ENCODE measurements around the gene WDFY2.

WDFY2 gene

DNA sequence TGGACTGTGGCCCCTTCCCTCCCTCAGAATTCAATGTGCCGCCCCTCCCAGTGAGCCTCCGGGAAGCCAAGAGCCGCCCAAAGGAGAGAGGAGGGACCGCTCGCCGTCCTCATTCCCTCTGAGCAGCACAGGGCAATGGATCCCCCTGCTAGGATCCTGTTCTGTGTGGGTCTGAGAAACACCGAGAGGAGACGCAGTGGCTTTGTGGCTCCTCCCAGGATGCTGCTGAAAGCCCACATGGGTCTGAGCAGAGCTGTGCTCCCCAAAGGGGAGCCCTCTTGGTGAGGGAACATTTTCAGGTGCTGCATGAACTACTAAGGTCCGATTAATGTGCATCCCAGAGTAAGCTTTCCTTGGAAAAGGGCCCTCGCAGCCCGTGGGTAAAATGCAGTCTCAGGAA, 189.3 kb downstream of the WDFY2 start:
- no peak overlapping the region for H3K23ac ChIP-seq (ENCODE audit: low read depth, low read length, poor library complexity)
- no CpG with 5 or more reads among the region's 11 CpGs for WGBS, 2 donors (ENCODE audit: extremely low coverage in 2 of 2, insufficient read length in 2 of 2, insufficient replicate concordance in 1 of 2)
- DNase-seq (ENCODE audit: low spot score): no peak

DNA sequence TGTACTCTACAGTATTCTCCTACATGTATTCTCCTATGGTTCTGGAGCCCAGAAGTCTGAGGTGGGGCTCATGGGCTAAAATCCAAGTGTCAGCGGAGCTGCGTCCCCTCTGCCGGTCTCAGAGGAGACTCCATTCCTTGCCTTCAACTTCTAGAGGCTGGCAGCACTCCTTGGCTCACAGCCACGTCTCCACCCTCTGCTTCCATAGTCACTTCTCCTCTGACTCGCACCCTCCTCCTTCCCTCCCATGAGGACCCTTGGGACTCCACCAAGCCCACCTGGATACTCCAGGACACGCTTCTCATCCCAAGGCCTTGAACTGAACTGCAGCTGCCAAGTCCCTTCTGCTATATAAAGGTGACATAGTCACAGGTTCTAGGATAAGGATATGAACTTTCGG, 191.9 kb downstream of the WDFY2 start:
- H2BK5ac ChIP-seq (ENCODE audit: low read length): no peak overlapping the region
- no peak overlapping the region for H2BK15ac ChIP-seq (ENCODE audit: low read length)
- peaks cover 0 to 8% of the 10 kb centered on the region in 2 donors for H3K4me1 ChIP-seq (ENCODE audit: control insufficient read depth in 2 of 2, insufficient read depth in 1 of 2, low read depth in 1 of 2, low read length in 2 of 2)
- H3K4me3 ChIP-seq (ENCODE audit: low read length in 2 of 2): no peak overlapping the region
- no peak overlapping the region for H2BK12ac ChIP-seq (ENCODE audit: low read length)
- no peak overlapping the region for H4K91ac ChIP-seq (ENCODE audit: low read depth, low read length, poor library complexity)
- H3K23ac ChIP-seq (ENCODE audit: low read depth, low read length, poor library complexity): no peak overlapping the region
- no peaks in the 10 kb centered on the region for H3K36me3 ChIP-seq (replicated peaks in 1 of 2; ENCODE audit: control insufficient read depth in 2 of 2, insufficient read depth in 2 of 2, low read length in 2 of 2)
- no peaks in the 10 kb centered on the region for H3K27me3 ChIP-seq (ENCODE audit: control insufficient read depth in 3 of 3, insufficient read depth in 3 of 3, low read depth in 1 of 3, low read length in 3 of 3)
- no peak overlapping the region for H3K4me2 ChIP-seq (ENCODE audit: insufficient read depth, low read length, poor library complexity, severe bottlenecking)
- H3K14ac ChIP-seq (ENCODE audit: low read length): no peak overlapping the region
- H3K9me3 ChIP-seq (replicated peaks in 1 of 2; ENCODE audit: control insufficient read depth in 2 of 2, insufficient read depth in 1 of 2, low read depth in 1 of 2, low read length in 2 of 2): no peaks in the 10 kb centered on the region
- no CpG with 5 or more reads among the region's 7 CpGs for WGBS, 2 donors (ENCODE audit: extremely low coverage in 2 of 2, insufficient read length in 2 of 2, insufficient replicate concordance in 1 of 2)
- no peak overlapping the region for H3K9ac ChIP-seq (ENCODE audit: low read depth, low read length, poor library complexity)
- no peak overlapping the region for H2BK120ac ChIP-seq (ENCODE audit: low read depth, low read length)
- H2AFZ ChIP-seq (ENCODE audit: low read length): no peak overlapping the region
- no peak for DNase-seq (ENCODE audit: low spot score)
- H4K8ac ChIP-seq (ENCODE audit: low read depth, low read length): no peak overlapping the region
- no peaks in the 10 kb centered on the region for H3K79me1 ChIP-seq (ENCODE audit: low read depth, low read length)
- no peak overlapping the region for H3K4ac ChIP-seq (ENCODE audit: low read length)
- H3K27ac ChIP-seq (replicated peaks; ENCODE audit: low read length): no peak overlapping the region
- H3K18ac ChIP-seq (ENCODE audit: low read length): no peak overlapping the region
- H2AK5ac ChIP-seq (ENCODE audit: low read depth, low read length): no peak overlapping the region

More for the DNA sequence above, 189.3 kb downstream of the WDFY2 start:
- Histone ChIP-seq H3K9ac (ENCODE audit: low read depth, low read length, poor library complexity) (no peak overlapping the region), H3K9me3 (replicated peaks in 1 of 2; ENCODE audit: control insufficient read depth in 2 of 2, insufficient read depth in 1 of 2, low read depth in 1 of 2, low read length in 2 of 2) (no peaks in the 10 kb centered on the region), H3K4me2 (ENCODE audit: insufficient read depth, low read length, poor library complexity, severe bottlenecking) (no peak overlapping the region), H2AK5ac (ENCODE audit: low read depth, low read length) (no peak overlapping the region), H2BK12ac (ENCODE audit: low read length) (no peak overlapping the region), H3K14ac (ENCODE audit: low read length) (no peak overlapping the region), H3K18ac (ENCODE audit: low read length) (no peak overlapping the region), H3K4ac (ENCODE audit: low read length) (no peak overlapping the region), H3K27me3 (ENCODE audit: control insufficient read depth in 3 of 3, insufficient read depth in 3 of 3, low read depth in 1 of 3, low read length in 3 of 3) (no peaks in the 10 kb centered on the region), H3K36me3 (replicated peaks in 1 of 2; ENCODE audit: control insufficient read depth in 2 of 2, insufficient read depth in 2 of 2, low read length in 2 of 2) (no peaks in the 10 kb centered on the region), H4K8ac (ENCODE audit: low read depth, low read length) (no peak overlapping the region), H3K79me1 (ENCODE audit: low read depth, low read length) (no peaks in the 10 kb centered on the region), H3K4me1 (ENCODE audit: control insufficient read depth in 2 of 2, insufficient read depth in 1 of 2, low read depth in 1 of 2, low read length in 2 of 2) (peaks cover 0 to 8% of the 10 kb centered on the region in 2 donors), H2BK120ac (ENCODE audit: low read depth, low read length) (no peak overlapping the region), H3K27ac (replicated peaks; ENCODE audit: low read length) (no peak overlapping the region), H3K4me3 (ENCODE audit: low read length in 2 of 2) (no peak overlapping the region), H2AFZ (ENCODE audit: low read length) (no peak overlapping the region), H2BK5ac (ENCODE audit: low read length) (no peak overlapping the region), H4K91ac (ENCODE audit: low read depth, low read length, poor library complexity) (no peak overlapping the region), H2BK15ac (ENCODE audit: low read length) (no peak overlapping the region)

DNA sequence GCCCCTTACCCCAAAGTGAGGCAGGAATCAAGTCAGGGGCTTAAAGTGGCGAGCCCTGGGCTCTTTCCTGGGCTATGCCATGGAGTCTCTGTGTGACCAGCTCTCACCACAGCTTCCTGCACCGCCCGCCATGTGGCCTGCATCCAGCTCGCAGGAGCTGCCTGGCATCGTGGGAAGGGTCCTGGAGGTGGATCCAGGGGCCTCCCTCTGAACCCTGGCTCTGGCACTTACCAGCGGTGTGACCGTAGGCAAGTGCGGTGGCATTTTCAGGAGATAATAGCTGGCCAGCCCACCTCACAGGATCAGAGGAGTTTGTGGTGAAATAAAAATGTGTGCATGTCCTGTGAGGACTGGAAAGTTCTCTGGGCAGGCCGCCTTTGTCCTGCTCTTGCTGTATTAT, 193.7 kb downstream of the WDFY2 start:
- Histone ChIP-seq H3K79me1 (ENCODE audit: low read depth, low read length) (no peaks in the 10 kb centered on the region), H2BK15ac (ENCODE audit: low read length) (no peak overlapping the region), H3K4me3 (ENCODE audit: low read length in 2 of 2) (no peak overlapping the region), H2BK12ac (ENCODE audit: low read length) (no peak overlapping the region), H3K23ac (ENCODE audit: low read depth, low read length, poor library complexity) (no peak overlapping the region), H3K9ac (ENCODE audit: low read depth, low read length, poor library complexity) (no peak overlapping the region), H2AFZ (ENCODE audit: low read length) (peak overlapping the region; percentile 9), H3K4me2 (ENCODE audit: insufficient read depth, low read length, poor library complexity, severe bottlenecking) (no peak overlapping the region), H3K18ac (ENCODE audit: low read length) (no peak overlapping the region), H3K27me3 (ENCODE audit: control insufficient read depth in 3 of 3, insufficient read depth in 3 of 3, low read depth in 1 of 3, low read length in 3 of 3) (no peaks in the 10 kb centered on the region), H3K4me1 (ENCODE audit: control insufficient read depth in 2 of 2, insufficient read depth in 1 of 2, low read depth in 1 of 2, low read length in 2 of 2) (peaks cover 0 to 8% of the 10 kb centered on the region in 2 donors), H3K14ac (ENCODE audit: low read length) (no peak overlapping the region), H4K8ac (ENCODE audit: low read depth, low read length) (no peak overlapping the region), H3K27ac (replicated peaks; ENCODE audit: low read length) (no peak overlapping the region), H2AK5ac (ENCODE audit: low read depth, low read length) (no peak overlapping the region), H3K9me3 (replicated peaks in 1 of 2; ENCODE audit: control insufficient read depth in 2 of 2, insufficient read depth in 1 of 2, low read depth in 1 of 2, low read length in 2 of 2) (no peaks in the 10 kb centered on the region), H3K4ac (ENCODE audit: low read length) (no peak overlapping the region), H4K91ac (ENCODE audit: low read depth, low read length, poor library complexity) (no peak overlapping the region), H2BK5ac (ENCODE audit: low read length) (no peak overlapping the region), H3K36me3 (replicated peaks in 1 of 2; ENCODE audit: control insufficient read depth in 2 of 2, insufficient read depth in 2 of 2, low read length in 2 of 2) (no peaks in the 10 kb centered on the region), H2BK120ac (ENCODE audit: low read depth, low read length) (no peak overlapping the region)
- WGBS, 2 donors (ENCODE audit: extremely low coverage in 2 of 2, insufficient read length in 2 of 2, insufficient replicate concordance in 1 of 2): no CpG with 5 or more reads among the region's 9 CpGs
- no peak for DNase-seq (ENCODE audit: low spot score)

DNA sequence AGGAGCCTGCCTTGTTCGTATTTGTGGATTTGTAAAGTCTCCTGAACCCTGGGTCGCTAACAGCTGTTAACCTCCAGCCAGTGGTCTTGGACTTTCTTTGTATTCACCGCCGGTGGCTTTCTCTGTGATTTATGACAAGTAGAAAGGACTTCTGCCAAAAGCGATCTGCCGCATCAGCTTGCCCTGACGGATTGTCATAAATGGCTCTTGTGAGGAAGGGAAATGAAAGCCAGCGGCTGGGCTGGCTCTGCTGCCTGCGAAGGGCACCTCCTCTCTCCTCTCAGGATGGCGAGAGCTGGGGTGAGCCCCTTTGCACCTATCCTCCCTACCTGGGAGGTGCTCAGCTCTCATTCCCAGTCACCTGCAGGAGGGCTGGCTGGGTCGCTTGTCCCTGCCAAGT, 194.1 kb downstream of the WDFY2 start:
- no peak overlapping the region for H3K4me3 ChIP-seq (ENCODE audit: low read length in 2 of 2)
- no peak for DNase-seq (ENCODE audit: low spot score)
- no peak overlapping the region for H2BK12ac ChIP-seq (ENCODE audit: low read length)
- no peak overlapping the region for H2BK15ac ChIP-seq (ENCODE audit: low read length)
- H2AK5ac ChIP-seq (ENCODE audit: low read depth, low read length): no peak overlapping the region
- H3K14ac ChIP-seq (ENCODE audit: low read length): no peak overlapping the region
- H3K36me3 ChIP-seq (replicated peaks in 1 of 2; ENCODE audit: control insufficient read depth in 2 of 2, insufficient read depth in 2 of 2, low read length in 2 of 2): no peaks in the 10 kb centered on the region
- no peak overlapping the region for H4K91ac ChIP-seq (ENCODE audit: low read depth, low read length, poor library complexity)
- H3K4ac ChIP-seq (ENCODE audit: low read length): no peak overlapping the region
- no peaks in the 10 kb centered on the region for H3K27me3 ChIP-seq (ENCODE audit: control insufficient read depth in 3 of 3, insufficient read depth in 3 of 3, low read depth in 1 of 3, low read length in 3 of 3)
- no peak overlapping the region for H3K27ac ChIP-seq (replicated peaks; ENCODE audit: low read length)
- no peak overlapping the region for H3K9ac ChIP-seq (ENCODE audit: low read depth, low read length, poor library complexity)
- peaks cover 0 to 8% of the 10 kb centered on the region in 2 donors for H3K4me1 ChIP-seq (ENCODE audit: control insufficient read depth in 2 of 2, insufficient read depth in 1 of 2, low read depth in 1 of 2, low read length in 2 of 2)
- no peak overlapping the region for H2BK5ac ChIP-seq (ENCODE audit: low read length)
- no peak overlapping the region for H3K23ac ChIP-seq (ENCODE audit: low read depth, low read length, poor library complexity)
- no peak overlapping the region for H4K8ac ChIP-seq (ENCODE audit: low read depth, low read length)
- H3K18ac ChIP-seq (ENCODE audit: low read length): peak overlapping the region; percentile 42
- no peak overlapping the region for H3K4me2 ChIP-seq (ENCODE audit: insufficient read depth, low read length, poor library complexity, severe bottlenecking)
- no peaks in the 10 kb centered on the region for H3K79me1 ChIP-seq (ENCODE audit: low read depth, low read length)
- H2AFZ ChIP-seq (ENCODE audit: low read length): peak overlapping the region; percentile 9
- no peaks in the 10 kb centered on the region for H3K9me3 ChIP-seq (replicated peaks in 1 of 2; ENCODE audit: control insufficient read depth in 2 of 2, insufficient read depth in 1 of 2, low read depth in 1 of 2, low read length in 2 of 2)
- no peak overlapping the region for H2BK120ac ChIP-seq (ENCODE audit: low read depth, low read length)
- WGBS, 2 donors (ENCODE audit: extremely low coverage in 2 of 2, insufficient read length in 2 of 2, insufficient replicate concordance in 1 of 2): no CpG with 5 or more reads among the region's 11 CpGs
